SK-N-SH treated with all-trans-retinoic acid at 6 μM for 48 hours (cell line): Measurements from ENCODE around the gene ERCC2.

Source experiments
- ARNTL ChIP-seq: fragments of 450-650 bp; formaldehyde crosslinking; IDR thresholded peaks from 2 replicates; pipeline ENCODE4 v1.5.0; 2020; ENCODE audit warnings: low read depth, mild to moderate bottlenecking, moderate library complexity, borderline replicate concordance
- CSDC2 ChIP-seq: fragments of 250-450 bp; sonication (Bioruptor Pico); IDR thresholded peaks from 2 replicates; pipeline ENCODE4 v1.5.0; 2020; ENCODE audit warnings: mild to moderate bottlenecking, moderate library complexity
- ESRRG ChIP-seq: fragments of 250-450 bp; sonication (Bioruptor Pico); IDR thresholded peaks from 2 replicates; pipeline ENCODE4 v1.6.1; 2021; ENCODE audit warnings: mild to moderate bottlenecking
- ISL1 ChIP-seq: fragments of 250-450 bp; sonication (Bioruptor Pico); IDR thresholded peaks from 2 replicates; pipeline ENCODE4 v2.1.2; 2022; ENCODE audit warnings: mild to moderate bottlenecking, moderate library complexity
- PPARA ChIP-seq: fragments of 250-450 bp; sonication (Bioruptor Pico); IDR thresholded peaks from 2 replicates; pipeline ENCODE4 v1.5.0; 2020; ENCODE audit warnings: mild to moderate bottlenecking, borderline replicate concordance
- RARB ChIP-seq: fragments of 250-450 bp; sonication (Bioruptor Pico); IDR thresholded peaks from 2 replicates; pipeline ENCODE4 v1.8.0; 2021; ENCODE audit warnings: mild to moderate bottlenecking, moderate library complexity
- ZFP3 ChIP-seq: fragments of 250-450 bp; sonication (Bioruptor Pico); IDR thresholded peaks from 2 replicates; pipeline ENCODE4 v1.5.0; 2020; ENCODE audit warnings: mild to moderate bottlenecking, moderate library complexity
- ZFP30 ChIP-seq: fragments of 450-650 bp; formaldehyde crosslinking; IDR thresholded peaks from 2 replicates; pipeline ENCODE4 v1.5.0; 2022; ENCODE audit warnings: mild to moderate bottlenecking, moderate library complexity
- ZNF70 ChIP-seq: fragments of 450-650 bp; formaldehyde crosslinking; IDR thresholded peaks from 2 replicates; pipeline ENCODE4 v1.5.0; 2020; ENCODE audit warnings: mild to moderate bottlenecking, moderate library complexity
- ZNF8 ChIP-seq: fragments of 450-650 bp; formaldehyde crosslinking; IDR thresholded peaks from 2 replicates; pipeline ENCODE4 v1.5.0; 2020; ENCODE audit warnings: mild to moderate bottlenecking, moderate library complexity
- TF ChIP-seq, protein P1 (sequence below): fragments of 250-450 bp; sonication (Bioruptor Pico); IDR thresholded peaks from 2 replicates; pipeline ENCODE4 v1.8.0; 2020; ENCODE audit warnings: mild to moderate bottlenecking, moderate library complexity, borderline replicate concordance
- TF ChIP-seq, protein P2 (sequence below): fragments of 250-450 bp; sonication (Bioruptor Pico); IDR thresholded peaks from 2 replicates; pipeline ENCODE4 v1.5.0; 2020; ENCODE audit warnings: mild to moderate bottlenecking, moderate library complexity

DNA sequence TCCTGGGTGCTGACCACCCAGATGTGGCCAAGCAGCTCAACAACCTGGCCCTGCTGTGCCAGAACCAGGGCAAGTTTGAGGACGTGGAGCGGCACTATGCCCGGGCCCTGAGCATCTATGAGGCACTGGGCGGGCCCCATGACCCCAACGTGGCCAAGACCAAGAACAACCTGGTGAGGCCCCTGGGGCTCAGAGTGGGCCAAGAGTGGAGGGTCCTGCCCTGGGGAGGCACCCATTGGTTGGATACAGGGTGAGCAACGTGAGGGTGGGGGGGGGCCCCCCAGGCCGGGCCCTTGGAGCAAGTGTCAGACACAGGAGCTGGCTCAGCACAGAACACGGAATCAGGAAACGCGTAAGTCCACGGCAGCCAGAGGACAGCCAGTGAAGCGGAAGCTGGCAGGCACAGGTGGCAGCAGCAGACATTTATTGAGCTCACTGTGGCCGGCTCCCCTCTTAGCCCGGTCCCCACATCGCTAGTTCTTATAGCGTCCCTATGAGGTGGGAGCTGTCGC lies 20.9 kb downstream of the ERCC2 start:
- TF ChIP-seq ESRRG (CRISPR knock-in tag) (no peak), ISL1 (no peak), RARB (no peak), ZFP3 (no peak), PPARA (CRISPR knock-in tag) (no peak), ARNTL (no peak), ZNF70 (CRISPR knock-in tag) (no peak), ZFP30 (no peak), CSDC2 (CRISPR knock-in tag) (no peak), ZNF8 (CRISPR knock-in tag) (no peak)
- TF ChIP-seq, protein P1, sequence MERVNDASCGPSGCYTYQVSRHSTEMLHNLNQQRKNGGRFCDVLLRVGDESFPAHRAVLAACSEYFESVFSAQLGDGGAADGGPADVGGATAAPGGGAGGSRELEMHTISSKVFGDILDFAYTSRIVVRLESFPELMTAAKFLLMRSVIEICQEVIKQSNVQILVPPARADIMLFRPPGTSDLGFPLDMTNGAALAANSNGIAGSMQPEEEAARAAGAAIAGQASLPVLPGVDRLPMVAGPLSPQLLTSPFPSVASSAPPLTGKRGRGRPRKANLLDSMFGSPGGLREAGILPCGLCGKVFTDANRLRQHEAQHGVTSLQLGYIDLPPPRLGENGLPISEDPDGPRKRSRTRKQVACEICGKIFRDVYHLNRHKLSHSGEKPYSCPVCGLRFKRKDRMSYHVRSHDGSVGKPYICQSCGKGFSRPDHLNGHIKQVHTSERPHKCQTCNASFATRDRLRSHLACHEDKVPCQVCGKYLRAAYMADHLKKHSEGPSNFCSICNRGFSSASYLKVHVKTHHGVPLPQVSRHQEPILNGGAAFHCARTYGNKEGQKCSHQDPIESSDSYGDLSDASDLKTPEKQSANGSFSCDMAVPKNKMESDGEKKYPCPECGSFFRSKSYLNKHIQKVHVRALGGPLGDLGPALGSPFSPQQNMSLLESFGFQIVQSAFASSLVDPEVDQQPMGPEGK (CRISPR knock-in tag) = no peak
- TF ChIP-seq, protein P2, sequence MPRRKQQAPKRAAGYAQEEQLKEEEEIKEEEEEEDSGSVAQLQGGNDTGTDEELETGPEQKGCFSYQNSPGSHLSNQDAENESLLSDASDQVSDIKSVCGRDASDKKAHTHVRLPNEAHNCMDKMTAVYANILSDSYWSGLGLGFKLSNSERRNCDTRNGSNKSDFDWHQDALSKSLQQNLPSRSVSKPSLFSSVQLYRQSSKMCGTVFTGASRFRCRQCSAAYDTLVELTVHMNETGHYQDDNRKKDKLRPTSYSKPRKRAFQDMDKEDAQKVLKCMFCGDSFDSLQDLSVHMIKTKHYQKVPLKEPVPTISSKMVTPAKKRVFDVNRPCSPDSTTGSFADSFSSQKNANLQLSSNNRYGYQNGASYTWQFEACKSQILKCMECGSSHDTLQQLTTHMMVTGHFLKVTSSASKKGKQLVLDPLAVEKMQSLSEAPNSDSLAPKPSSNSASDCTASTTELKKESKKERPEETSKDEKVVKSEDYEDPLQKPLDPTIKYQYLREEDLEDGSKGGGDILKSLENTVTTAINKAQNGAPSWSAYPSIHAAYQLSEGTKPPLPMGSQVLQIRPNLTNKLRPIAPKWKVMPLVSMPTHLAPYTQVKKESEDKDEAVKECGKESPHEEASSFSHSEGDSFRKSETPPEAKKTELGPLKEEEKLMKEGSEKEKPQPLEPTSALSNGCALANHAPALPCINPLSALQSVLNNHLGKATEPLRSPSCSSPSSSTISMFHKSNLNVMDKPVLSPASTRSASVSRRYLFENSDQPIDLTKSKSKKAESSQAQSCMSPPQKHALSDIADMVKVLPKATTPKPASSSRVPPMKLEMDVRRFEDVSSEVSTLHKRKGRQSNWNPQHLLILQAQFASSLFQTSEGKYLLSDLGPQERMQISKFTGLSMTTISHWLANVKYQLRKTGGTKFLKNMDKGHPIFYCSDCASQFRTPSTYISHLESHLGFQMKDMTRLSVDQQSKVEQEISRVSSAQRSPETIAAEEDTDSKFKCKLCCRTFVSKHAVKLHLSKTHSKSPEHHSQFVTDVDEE (CRISPR knock-in tag) = no peak
